ENCODE data around the gene AKAP13. TPM values are rescaled to one million over a fixed set of nuclear protein-coding genes. Genes with fewer than 3 reads are reported as not detected.

The AKAP13 gene
- total RNA-seq, 4 donors from 2014 or later = 332 to 362 (median 351) TPM

- Histone ChIP-seq H3K9me3 (no peaks in the 10 kb centered on the region), H3K4me1 (peaks cover 0 to 38% (median 4%) of the 10 kb centered on the region in 4 donors), H3K4me3 (no peak overlapping the region), H3K27me3 (no peaks in the 10 kb centered on the region), H3K36me3 (peaks cover 0 to 75% (median 0%) of the 10 kb centered on the region in 3 donors), H3K27ac (peak overlapping the region in 1 of 4 donors; percentile 41)
- 75 to 77% methylated on average over 9 of the region's 9 CpGs for WGBS, 2 donors
- DNase-seq (ENCODE audit: low spot score in 2 of 2) = no peak
- TF ChIP-seq POLR2A (IDR thresholded peaks at IDR 0.05) (no peak), EP300 (IDR thresholded peaks at IDR 0.05) (no peak), CTCF (IDR thresholded peaks at IDR 0.05) (no peak)
Measured at GRCh38 chr15:85685356-85685755, 305.0 kb downstream of the AKAP13 start.

- Histone ChIP-seq H3K27ac (peak overlapping the region in 1 of 4 donors; percentile 52), H3K4me3 (no peak overlapping the region), H3K9me3 (no peaks in the 10 kb centered on the region), H3K4me1 (peaks cover 0 to 58% (median 12%) of the 10 kb centered on the region in 4 donors), H3K36me3 (peaks cover 0 to 57% (median 0%) of the 10 kb centered on the region in 3 donors), H3K27me3 (no peaks in the 10 kb centered on the region)
- no peak for DNase-seq (ENCODE audit: low spot score in 2 of 2)
- no peak for TF ChIP-seq POLR2A (IDR thresholded peaks at IDR 0.05)
- TF ChIP-seq CTCF (IDR thresholded peaks at IDR 0.05) = no peak
- no peak for TF ChIP-seq EP300 (IDR thresholded peaks at IDR 0.05)
- 72 to 77% methylated on average over 2 of the region's 2 CpGs for WGBS, 2 donors
Measured at GRCh38 chr15:85687329-85687728, 306.9 kb downstream of the AKAP13 start.

GRCh38 chr15:85688711-85689110 is 308.3 kb downstream of the AKAP13 start:
- Histone ChIP-seq H3K27ac (peak overlapping the region; percentile 60 to 85 (median 78)), H3K4me3 (no peak overlapping the region), H3K27me3 (no peaks in the 10 kb centered on the region), H3K4me1 (peaks cover 0 to 65% (median 12%) of the 10 kb centered on the region in 4 donors), H3K9me3 (no peaks in the 10 kb centered on the region), H3K36me3 (peaks cover 0 to 57% (median 7%) of the 10 kb centered on the region in 3 donors)
- TF ChIP-seq POLR2A (IDR thresholded peaks at IDR 0.05) (no peak), EP300 (IDR thresholded peaks at IDR 0.05) (no peak), CTCF (IDR thresholded peaks at IDR 0.05) (no peak)
- no peak for DNase-seq (ENCODE audit: low spot score in 2 of 2)
- WGBS, 2 donors = 44 to 47% methylated on average over 3 of the region's 3 CpGs

- H3K27me3 ChIP-seq = no peaks in the 10 kb centered on the region
- peak overlapping the region; percentile 60 to 85 (median 78) for H3K27ac ChIP-seq
- WGBS, 2 donors = 0% methylated on average over 9 of the region's 9 CpGs
- peaks cover 0 to 57% (median 11%) of the 10 kb centered on the region in 3 donors for H3K36me3 ChIP-seq
- TF ChIP-seq POLR2A (IDR thresholded peaks at IDR 0.05) (no peak), CTCF (IDR thresholded peaks at IDR 0.05) (peak in 1 of 5 experiments; percentile 6), EP300 (IDR thresholded peaks at IDR 0.05) (peak in 1 of 2 donors; percentile 83)
- H3K4me3 ChIP-seq = peak overlapping the region; percentile 26 to 47 (median 38)
- H3K9me3 ChIP-seq = no peaks in the 10 kb centered on the region
- H3K4me1 ChIP-seq = peaks cover 0 to 65% (median 12%) of the 10 kb centered on the region in 4 donors
- peak in 1 of 2 donors; percentile 52 for DNase-seq (ENCODE audit: low spot score in 2 of 2)
Measured at GRCh38 chr15:85689729-85690128, 309.3 kb downstream of the AKAP13 start.

GRCh38 chr15:85690561-85691231 is 310.3 kb downstream of the AKAP13 start:
- no peak for DNase-seq (ENCODE audit: low spot score in 2 of 2)
- peaks cover 0 to 57% (median 11%) of the 10 kb centered on the region in 3 donors for H3K36me3 ChIP-seq
- peaks cover 0 to 57% (median 12%) of the 10 kb centered on the region in 4 donors for H3K4me1 ChIP-seq
- H3K27ac ChIP-seq = peak overlapping the region; percentile 60 to 85 (median 78)
- TF ChIP-seq POLR2A (IDR thresholded peaks at IDR 0.05) = no peak
- no peak for TF ChIP-seq EP300 (IDR thresholded peaks at IDR 0.05)
- TF ChIP-seq CTCF (IDR thresholded peaks at IDR 0.05) = no peak
- 54 to 58% methylated on average over 4 of the region's 4 CpGs for WGBS, 2 donors
- no peaks in the 10 kb centered on the region for H3K9me3 ChIP-seq
- H3K27me3 ChIP-seq = no peaks in the 10 kb centered on the region
- peak overlapping the region in 3 of 4 donors; percentile 31 to 47 (median 46) for H3K4me3 ChIP-seq
